ENCODE measurements around the gene TTC14. TPM values are rescaled to one million over a fixed set of nuclear protein-coding genes. Genes with fewer than 3 reads are reported as not detected.

The TTC14 gene
- total RNA-seq, 1 donor from 2014 or later = 90.3 TPM

DNA sequence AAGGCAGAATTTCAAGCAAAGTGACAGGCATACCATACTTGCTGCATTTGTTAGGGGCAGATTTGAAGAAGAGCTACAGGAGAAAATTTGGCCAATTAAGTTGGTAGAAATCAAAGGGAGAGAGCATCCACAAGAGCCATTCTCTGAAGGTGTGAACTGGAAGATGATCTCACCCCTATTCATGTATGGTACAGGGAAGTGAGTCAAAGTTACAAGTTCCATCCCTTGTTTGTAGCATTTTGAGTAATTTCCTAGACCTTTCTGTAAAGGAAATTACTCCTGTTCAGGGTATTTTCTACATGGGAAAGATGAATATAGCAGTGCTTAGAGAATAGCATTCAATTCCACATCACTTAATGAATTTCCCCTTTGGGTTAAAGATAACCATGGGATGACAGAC is 28.4 kb downstream of the TTC14 start:
- H3K4me2 ChIP-seq = no peak overlapping the region
- no peak overlapping the region for H3K27ac ChIP-seq
- no peak for DNase-seq (ENCODE audit: low spot score)
- H3K27ac Mint-ChIP-seq = no peak overlapping the region
- H3K9me3 ChIP-seq (ENCODE audit: low read depth) = no peaks in the 10 kb centered on the region
- no peaks in the 10 kb centered on the region for H3K36me3 ChIP-seq
- no peaks in the 10 kb centered on the region for H3K27me3 ChIP-seq
- no peaks in the 10 kb centered on the region for H4K20me1 ChIP-seq (ENCODE audit: low read depth)
- no peaks in the 10 kb centered on the region for H3K9me3 Mint-ChIP-seq
- H3K4me3 ChIP-seq = no peak overlapping the region
- H3K36me3 Mint-ChIP-seq = no peaks in the 10 kb centered on the region
- H3K4me1 Mint-ChIP-seq = no peaks in the 10 kb centered on the region
- H3K4me3 Mint-ChIP-seq = no peak overlapping the region
- H3F3A ChIP-seq (ENCODE audit: low read depth) = no peaks in the 10 kb centered on the region
- H3K9ac ChIP-seq = no peak overlapping the region
- peaks cover 4% of the 10 kb centered on the region for H3K27me3 Mint-ChIP-seq (ENCODE audit: insufficient read depth, low read depth)
- no peaks in the 10 kb centered on the region for H3K79me2 ChIP-seq (ENCODE audit: low read depth)
- H2AFZ ChIP-seq (replicated peaks) = no peak overlapping the region
- H3K4me1 ChIP-seq = no peaks in the 10 kb centered on the region
- TF ChIP-seq, protein P1, sequence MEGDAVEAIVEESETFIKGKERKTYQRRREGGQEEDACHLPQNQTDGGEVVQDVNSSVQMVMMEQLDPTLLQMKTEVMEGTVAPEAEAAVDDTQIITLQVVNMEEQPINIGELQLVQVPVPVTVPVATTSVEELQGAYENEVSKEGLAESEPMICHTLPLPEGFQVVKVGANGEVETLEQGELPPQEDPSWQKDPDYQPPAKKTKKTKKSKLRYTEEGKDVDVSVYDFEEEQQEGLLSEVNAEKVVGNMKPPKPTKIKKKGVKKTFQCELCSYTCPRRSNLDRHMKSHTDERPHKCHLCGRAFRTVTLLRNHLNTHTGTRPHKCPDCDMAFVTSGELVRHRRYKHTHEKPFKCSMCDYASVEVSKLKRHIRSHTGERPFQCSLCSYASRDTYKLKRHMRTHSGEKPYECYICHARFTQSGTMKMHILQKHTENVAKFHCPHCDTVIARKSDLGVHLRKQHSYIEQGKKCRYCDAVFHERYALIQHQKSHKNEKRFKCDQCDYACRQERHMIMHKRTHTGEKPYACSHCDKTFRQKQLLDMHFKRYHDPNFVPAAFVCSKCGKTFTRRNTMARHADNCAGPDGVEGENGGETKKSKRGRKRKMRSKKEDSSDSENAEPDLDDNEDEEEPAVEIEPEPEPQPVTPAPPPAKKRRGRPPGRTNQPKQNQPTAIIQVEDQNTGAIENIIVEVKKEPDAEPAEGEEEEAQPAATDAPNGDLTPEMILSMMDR (IDR thresholded peaks at IDR 0.05) = no peak
- no peak for TF ChIP-seq EZH2phosphoT487 (IDR thresholded peaks at IDR 0.05)
- no peak for TF ChIP-seq EZH2 (IDR thresholded peaks at IDR 0.05)

DNA sequence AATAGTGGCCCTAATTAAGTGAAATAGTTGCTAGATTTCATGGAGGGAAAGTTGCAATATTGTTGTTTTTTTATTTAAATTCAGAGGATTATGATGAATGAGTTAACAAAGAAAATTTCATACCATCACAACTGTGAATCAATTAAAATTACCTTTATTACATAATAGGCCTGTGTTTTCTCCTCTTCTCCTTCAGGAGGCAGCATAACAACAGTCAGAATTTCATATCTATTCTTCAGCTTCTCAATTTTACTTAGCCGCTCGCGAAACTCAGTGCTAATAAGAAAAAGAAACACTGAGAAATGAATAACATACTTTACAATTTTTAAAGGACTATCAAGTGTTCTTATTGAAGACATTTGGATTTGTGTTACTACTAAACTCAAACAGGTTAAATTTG is 29.4 kb downstream of the TTC14 start:
- Histone ChIP-seq H3K9me3 (ENCODE audit: low read depth) (no peaks in the 10 kb centered on the region), H3K36me3 (no peaks in the 10 kb centered on the region), H3K4me2 (no peak overlapping the region), H3K4me3 (no peak overlapping the region), H3K4me1 (no peaks in the 10 kb centered on the region), H3K9ac (no peak overlapping the region), H3F3A (ENCODE audit: low read depth) (no peaks in the 10 kb centered on the region), H3K79me2 (ENCODE audit: low read depth) (no peaks in the 10 kb centered on the region), H3K27me3 (no peaks in the 10 kb centered on the region), H4K20me1 (ENCODE audit: low read depth) (no peaks in the 10 kb centered on the region), H3K27ac (no peak overlapping the region), H2AFZ (replicated peaks) (no peak overlapping the region)
- Mint-ChIP-seq H3K9me3 (no peaks in the 10 kb centered on the region), H3K36me3 (no peaks in the 10 kb centered on the region), H3K4me1 (no peaks in the 10 kb centered on the region), H3K4me3 (no peak overlapping the region), H3K27ac (no peak overlapping the region), H3K27me3 (ENCODE audit: insufficient read depth, low read depth) (peaks cover 5% of the 10 kb centered on the region)
- DNase-seq (ENCODE audit: low spot score) = no peak
- TF ChIP-seq, protein P1 (IDR thresholded peaks at IDR 0.05) = peak; percentile 33
- TF ChIP-seq EZH2 (IDR thresholded peaks at IDR 0.05) = no peak

DNA sequence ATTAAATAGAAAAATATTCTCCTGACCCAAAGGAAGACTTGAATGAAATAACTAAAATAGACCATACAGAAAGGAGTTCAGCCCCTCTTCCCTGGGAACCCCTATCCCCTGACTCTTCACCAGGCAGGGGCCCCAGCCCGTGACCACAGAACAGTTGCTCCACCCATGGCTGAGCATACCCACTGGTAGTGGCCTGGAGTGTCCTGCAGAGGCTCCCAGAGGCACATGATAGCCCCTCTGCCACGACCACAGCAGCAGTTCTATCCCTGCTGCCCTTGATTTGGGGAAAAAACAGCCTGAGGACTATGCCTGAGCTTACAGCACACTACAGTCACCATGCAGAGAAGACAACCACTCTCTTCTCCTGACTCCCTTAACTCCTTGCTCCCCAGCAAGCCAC is 31.8 kb downstream of the TTC14 start:
- no peak overlapping the region for H3K27ac Mint-ChIP-seq
- no peak overlapping the region for H2AFZ ChIP-seq (replicated peaks)
- H3K36me3 ChIP-seq = no peaks in the 10 kb centered on the region
- H3F3A ChIP-seq (ENCODE audit: low read depth) = no peaks in the 10 kb centered on the region
- H4K20me1 ChIP-seq (ENCODE audit: low read depth) = no peaks in the 10 kb centered on the region
- no peak overlapping the region for H3K4me3 ChIP-seq
- H3K9me3 Mint-ChIP-seq = no peaks in the 10 kb centered on the region
- H3K36me3 Mint-ChIP-seq = no peaks in the 10 kb centered on the region
- no peak overlapping the region for H3K9ac ChIP-seq
- H3K27ac ChIP-seq = no peak overlapping the region
- peak; percentile 22 for DNase-seq (ENCODE audit: low spot score)
- no peaks in the 10 kb centered on the region for H3K4me1 Mint-ChIP-seq
- H3K9me3 ChIP-seq (ENCODE audit: low read depth) = no peaks in the 10 kb centered on the region
- no peaks in the 10 kb centered on the region for H3K4me1 ChIP-seq
- no peak overlapping the region for H3K4me2 ChIP-seq
- peaks cover 5% of the 10 kb centered on the region for H3K27me3 Mint-ChIP-seq (ENCODE audit: insufficient read depth, low read depth)
- H3K79me2 ChIP-seq (ENCODE audit: low read depth) = no peaks in the 10 kb centered on the region
- H3K4me3 Mint-ChIP-seq = no peak overlapping the region
- TF ChIP-seq EZH2 (IDR thresholded peaks at IDR 0.05) = no peak
- TF ChIP-seq, protein P1 (IDR thresholded peaks at IDR 0.05) = peak; percentile 41
- no peaks in the 10 kb centered on the region for H3K27me3 ChIP-seq

DNA sequence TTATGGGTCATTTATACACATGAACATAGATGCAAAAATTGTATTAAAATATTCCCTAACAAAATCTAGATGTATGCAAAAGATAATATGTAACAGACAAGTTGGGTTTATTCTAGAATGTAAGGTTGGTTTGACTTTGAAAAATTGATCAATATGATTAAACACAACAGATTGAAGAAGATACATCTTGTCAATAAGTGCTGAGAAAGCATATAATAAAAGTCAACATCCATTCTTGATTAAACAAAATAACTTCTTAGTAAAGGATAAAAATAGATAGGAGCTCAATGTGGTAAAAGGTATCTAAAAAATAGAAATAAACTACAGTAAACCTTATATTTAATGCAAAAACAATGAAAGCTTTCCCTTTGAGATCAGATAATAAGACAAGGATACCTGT is 39.0 kb downstream of the TTC14 start:
- no peak for DNase-seq (ENCODE audit: low spot score)
- no peaks in the 10 kb centered on the region for H3K9me3 Mint-ChIP-seq
- H3K4me1 ChIP-seq = no peaks in the 10 kb centered on the region
- no peaks in the 10 kb centered on the region for H3F3A ChIP-seq (ENCODE audit: low read depth)
- H3K4me1 Mint-ChIP-seq = no peaks in the 10 kb centered on the region
- H3K27me3 Mint-ChIP-seq (ENCODE audit: insufficient read depth, low read depth) = peaks cover 4% of the 10 kb centered on the region
- no peak overlapping the region for H3K27ac Mint-ChIP-seq
- H3K4me3 ChIP-seq = no peak overlapping the region
- H3K36me3 ChIP-seq = no peaks in the 10 kb centered on the region
- H3K4me2 ChIP-seq = no peak overlapping the region
- TF ChIP-seq EZH2 (IDR thresholded peaks at IDR 0.05) = no peak
- TF ChIP-seq EZH2phosphoT487 (IDR thresholded peaks at IDR 0.05) = no peak
- TF ChIP-seq, protein P1 (IDR thresholded peaks at IDR 0.05) = no peak
- H3K9me3 ChIP-seq (ENCODE audit: low read depth) = no peaks in the 10 kb centered on the region
- no peak overlapping the region for H3K27ac ChIP-seq
- no peak overlapping the region for H2AFZ ChIP-seq (replicated peaks)
- no peaks in the 10 kb centered on the region for H4K20me1 ChIP-seq (ENCODE audit: low read depth)
- no peak overlapping the region for H3K4me3 Mint-ChIP-seq
- no peaks in the 10 kb centered on the region for H3K79me2 ChIP-seq (ENCODE audit: low read depth)
- no peaks in the 10 kb centered on the region for H3K27me3 ChIP-seq
- no peaks in the 10 kb centered on the region for H3K36me3 Mint-ChIP-seq
- no peak overlapping the region for H3K9ac ChIP-seq
